Measurements from ENCODE around the gene CYP27A1.

- TF ChIP-seq, protein P1, sequence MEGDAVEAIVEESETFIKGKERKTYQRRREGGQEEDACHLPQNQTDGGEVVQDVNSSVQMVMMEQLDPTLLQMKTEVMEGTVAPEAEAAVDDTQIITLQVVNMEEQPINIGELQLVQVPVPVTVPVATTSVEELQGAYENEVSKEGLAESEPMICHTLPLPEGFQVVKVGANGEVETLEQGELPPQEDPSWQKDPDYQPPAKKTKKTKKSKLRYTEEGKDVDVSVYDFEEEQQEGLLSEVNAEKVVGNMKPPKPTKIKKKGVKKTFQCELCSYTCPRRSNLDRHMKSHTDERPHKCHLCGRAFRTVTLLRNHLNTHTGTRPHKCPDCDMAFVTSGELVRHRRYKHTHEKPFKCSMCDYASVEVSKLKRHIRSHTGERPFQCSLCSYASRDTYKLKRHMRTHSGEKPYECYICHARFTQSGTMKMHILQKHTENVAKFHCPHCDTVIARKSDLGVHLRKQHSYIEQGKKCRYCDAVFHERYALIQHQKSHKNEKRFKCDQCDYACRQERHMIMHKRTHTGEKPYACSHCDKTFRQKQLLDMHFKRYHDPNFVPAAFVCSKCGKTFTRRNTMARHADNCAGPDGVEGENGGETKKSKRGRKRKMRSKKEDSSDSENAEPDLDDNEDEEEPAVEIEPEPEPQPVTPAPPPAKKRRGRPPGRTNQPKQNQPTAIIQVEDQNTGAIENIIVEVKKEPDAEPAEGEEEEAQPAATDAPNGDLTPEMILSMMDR (IDR thresholded peaks at IDR 0.05) = no peak
- no peak for TF ChIP-seq POLR2A (IDR thresholded peaks at IDR 0.05)
These were observed 26.8 kb upstream of the CYP27A1 start for GRCh38 chr2:218755198-218755566.
